ENCODE results near the gene ANKRD40.

DNA sequence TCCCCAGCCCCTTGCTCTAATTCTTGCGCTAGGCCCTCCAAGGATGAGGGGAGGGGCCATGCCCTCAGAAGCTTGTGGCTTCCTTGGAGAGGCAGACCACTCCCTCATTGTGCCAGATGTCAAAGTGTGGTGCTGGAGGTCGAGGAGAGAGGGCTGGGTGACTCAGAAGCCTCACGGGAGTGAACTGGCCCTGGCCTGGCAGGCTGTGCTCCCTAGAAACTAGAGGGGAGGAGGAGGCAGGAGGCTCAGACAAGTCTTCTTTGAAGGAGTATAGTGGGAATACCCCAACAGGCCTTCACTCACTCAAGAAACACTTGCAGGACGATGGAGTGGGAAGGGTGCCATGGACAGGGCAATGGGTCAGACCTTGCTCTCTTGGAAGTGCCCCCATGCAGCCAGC is 18.5 kb downstream of the ANKRD40 start:
- no peak for TF ChIP-seq CTCF (IDR thresholded peaks at IDR 0.05)
- TF ChIP-seq EZH2 (IDR thresholded peaks at IDR 0.05; ENCODE audit: borderline replicate concordance, insufficient read depth, low read depth, low read length, poor library complexity, severe bottlenecking): no peak

Measured in B cell (primary cell).